HEK293 (cell line): ENCODE results near the gene SHISA6.

Source experiments
- CTCF ChIA-PET: fragments of 350-600 bp; formaldehyde crosslinking; extraction: SDS; loops from one replicate; lab custom pipeline; 2021; ENCODE audit warnings: antibody characterized with exemption; lab: Yijun Ruan, JAX
- POLR2A ChIA-PET: fragments of 300-600 bp; formaldehyde crosslinking; extraction: SDS; loops from one replicate; lab custom pipeline; 2020; ENCODE audit warnings: antibody characterized with exemption, inconsistent platforms; lab: Yijun Ruan, JAX
- H3K27ac ChIP-seq: fragments of 200-500 bp; sonication (Bioruptor generic); 2 replicates; pipeline ENCODE4 v1.5.1; 2014; ENCODE audit warnings: low read depth, low read length, control low read depth, inconsistent platforms; ENCODE audit errors: extremely low read depth
- H3K36me3 ChIP-seq, 2 experiments: fragments of 200-500 bp in 1 of 2; sonication (Bioruptor generic) in 1 of 2; 1 replicate in 1 of 2; 2 replicates in 1 of 2; pipeline ENCODE4 v1.5.1; 2014 to 2017; ENCODE audit warnings: inconsistent platforms in 2 of 2, low read length in 2 of 2; ENCODE audit not compliant: control insufficient read depth in 2 of 2, insufficient read depth in 1 of 2
- H3K4me1 ChIP-seq: fragments of 200-500 bp; sonication (Bioruptor generic); 2 replicates; pipeline ENCODE4 v1.5.1; 2014; ENCODE audit warnings: mild to moderate bottlenecking, low read length, inconsistent platforms; ENCODE audit not compliant: control insufficient read depth, insufficient read depth
- H3K4me3 ChIP-seq: 2 replicates; pipeline ENCODE4 v1.5.1; 2011; ENCODE audit warnings: low read depth, mild to moderate bottlenecking, control low read depth, low read length, moderate library complexity
- H3K9me3 ChIP-seq: fragments of 200-500 bp; sonication (Bioruptor generic); 2 replicates; pipeline ENCODE4 v1.5.1; 2014; ENCODE audit warnings: low read depth, low read length, inconsistent platforms; ENCODE audit not compliant: control insufficient read depth, insufficient read depth
- FEZF1 ChIP-seq: fragments of 450-650 bp; formaldehyde crosslinking; IDR thresholded peaks from 2 replicates; pipeline ENCODE4 v1.5.1; 2016; ENCODE audit warnings: missing biosample characterization, missing genetic modification characterization
- KLF1 ChIP-seq: fragments of 450-650 bp; formaldehyde crosslinking; IDR thresholded peaks from 2 replicates; pipeline ENCODE4 v1.5.1; 2016; ENCODE audit warnings: missing biosample characterization, missing genetic modification characterization
- MEIS1 ChIP-seq: sonication (generic); formaldehyde crosslinking; IDR thresholded peaks from 2 replicates; pipeline ENCODE4 v1.8.1; 2022; ENCODE audit warnings: missing genetic modification reagents, mild to moderate bottlenecking, borderline replicate concordance
- MZF1 ChIP-seq: fragments of 450-650 bp; formaldehyde crosslinking; IDR thresholded peaks from 2 replicates; pipeline ENCODE4 v1.5.1; 2017; ENCODE audit warnings: missing biosample characterization, missing genetic modification characterization, borderline replicate concordance
- OSR2 ChIP-seq: fragments of 450-650 bp; formaldehyde crosslinking; IDR thresholded peaks from 2 replicates; pipeline ENCODE4 v1.5.1; 2016; ENCODE audit warnings: missing biosample characterization, missing genetic modification characterization
- PRDM2 ChIP-seq: fragments of 450-650 bp; formaldehyde crosslinking; IDR thresholded peaks from 2 replicates; pipeline ENCODE4 v1.5.1; 2016; ENCODE audit warnings: missing biosample characterization, missing genetic modification characterization, borderline replicate concordance
- RBAK ChIP-seq: fragments of 450-650 bp; formaldehyde crosslinking; IDR thresholded peaks from 2 replicates; pipeline ENCODE4 v1.5.1; 2016; ENCODE audit warnings: missing biosample characterization, missing genetic modification characterization
- TCF7L2 ChIP-seq: IDR thresholded peaks from 2 replicates; pipeline ENCODE4 v1.6.1; 2011; ENCODE audit warnings: low read depth, mild to moderate bottlenecking, inconsistent platforms, low read length, moderate library complexity, borderline replicate concordance
- TSHZ1 ChIP-seq: fragments of 450-650 bp; formaldehyde crosslinking; IDR thresholded peaks from 2 replicates; pipeline ENCODE4 v1.5.1; 2016; ENCODE audit warnings: missing biosample characterization, missing genetic modification characterization, borderline replicate concordance
- ZBTB44 ChIP-seq: fragments of 450-650 bp; IDR thresholded peaks from 2 replicates; pipeline ENCODE4 v1.5.1; 2018; ENCODE audit warnings: missing biosample characterization, mild to moderate bottlenecking, missing genetic modification characterization
- ZNF280C ChIP-seq: fragments of 450-650 bp; formaldehyde crosslinking; IDR thresholded peaks from 2 replicates; pipeline ENCODE4 v1.5.1; 2016; ENCODE audit warnings: missing biosample characterization, missing genetic modification characterization
- ZNF362 ChIP-seq: fragments of 450-650 bp; formaldehyde crosslinking; IDR thresholded peaks from 2 replicates; pipeline ENCODE4 v1.5.1; 2016; ENCODE audit warnings: missing biosample characterization, missing genetic modification characterization
- ZNF404 ChIP-seq: fragments of 450-650 bp; formaldehyde crosslinking; IDR thresholded peaks from 2 replicates; pipeline ENCODE4 v1.5.1; 2017; ENCODE audit warnings: missing biosample characterization, missing genetic modification characterization
- ZNF596 ChIP-seq: fragments of 450-650 bp; IDR thresholded peaks from 2 replicates; pipeline ENCODE4 v1.5.0; 2018; ENCODE audit warnings: missing biosample characterization, mild to moderate bottlenecking, missing genetic modification characterization, moderate library complexity
- ZNF610 ChIP-seq: fragments of 450-650 bp; formaldehyde crosslinking; IDR thresholded peaks from 2 replicates; pipeline ENCODE4 v1.5.1; 2016; ENCODE audit warnings: missing biosample characterization, missing genetic modification characterization, borderline replicate concordance
- ZNF626 ChIP-seq: fragments of 450-650 bp; sonication (Bioruptor Pico); formaldehyde crosslinking; IDR thresholded peaks from 2 replicates; pipeline ENCODE4 v1.5.1; 2018; ENCODE audit warnings: missing biosample characterization, missing genetic modification characterization, inconsistent platforms
- ZNF654 ChIP-seq: fragments of 450-650 bp; formaldehyde crosslinking; IDR thresholded peaks from 2 replicates; pipeline ENCODE4 v1.5.1; 2016; ENCODE audit warnings: low read depth, missing biosample characterization, missing genetic modification characterization
- ZNF692 ChIP-seq: fragments of 450-650 bp; formaldehyde crosslinking; IDR thresholded peaks from 2 replicates; pipeline ENCODE4 v1.5.1; 2016; ENCODE audit warnings: missing biosample characterization, missing genetic modification characterization
- ZNF701 ChIP-seq: fragments of 450-650 bp; formaldehyde crosslinking; IDR thresholded peaks from 2 replicates; pipeline ENCODE4 v1.5.1; 2016; ENCODE audit warnings: missing biosample characterization, missing genetic modification characterization

Gene SHISA6

GRCh38 chr17:11296994-11297393 lies 56.0 kb downstream of the SHISA6 start:
- TF ChIP-seq PRDM2 (tag by site-specific recombination) (no peak), ZNF280C (tag by site-specific recombination) (no peak), ZNF654 (peak; percentile 14; the same call in 1 of the 2 replicates), TCF7L2 (no peak)
- no peaks in the 10 kb centered on the region for H3K9me3 ChIP-seq
- CTCF ChIA-PET: interaction anchor here (0.6 to 1.4 kb wide), 7 partner anchors 9 to 515 kb away, joined by 3 to 6 read pairs (median 3); no protein-coding TSS in a partner anchor
- H3K4me1 ChIP-seq: no peaks in the 10 kb centered on the region
- POLR2A ChIA-PET: no interaction called here
- no peaks in the 10 kb centered on the region for H3K36me3 ChIP-seq
- H3K27ac ChIP-seq: no peak overlapping the region
- no peak overlapping the region for H3K4me3 ChIP-seq

- no peaks in the 10 kb centered on the region for H3K9me3 ChIP-seq
- POLR2A ChIA-PET: no interaction called here
- no peak overlapping the region for H3K27ac ChIP-seq
- no peaks in the 10 kb centered on the region for H3K4me1 ChIP-seq
- H3K4me3 ChIP-seq: no peak overlapping the region
- CTCF ChIA-PET: interaction anchor here (0.5 to 1.4 kb wide), 3 partner anchors 32 to 563 kb away, joined by 3 read pairs; no protein-coding TSS in a partner anchor
- H3K36me3 ChIP-seq: no peaks in the 10 kb centered on the region
- TF ChIP-seq RBAK (tag by site-specific recombination) (no peak), ZNF610 (no peak), ZBTB44 (no peak), MEIS1 (CRISPR knock-in tag) (no peak), ZNF692 (tag by site-specific recombination) (no peak), ZNF596 (no peak), OSR2 (tag by site-specific recombination) (no peak), KLF1 (no peak), ZNF626 (tag by site-specific recombination) (no peak), ZNF362 (tag by site-specific recombination) (no peak), MZF1 (tag by site-specific recombination) (no peak), TSHZ1 (no peak), ZNF404 (tag by site-specific recombination) (no peak), FEZF1 (tag by site-specific recombination) (no peak), ZNF701 (no peak)
These were observed 57.4 kb downstream of the SHISA6 start for GRCh38 chr17:11298401-11298800.
